WTC11 (cell line): ENCODE data around the gene MUC6.

Experiments
- E2F5 ChIP-seq: sonication (generic); formaldehyde crosslinking; IDR thresholded peaks from 2 replicates; pipeline ENCODE4 v1.8.1; 2022; ENCODE audit warnings: mild to moderate bottlenecking, moderate library complexity, missing genetic modification reagents
- ESRRA ChIP-seq: sonication (generic); formaldehyde crosslinking; IDR thresholded peaks from 2 replicates; pipeline ENCODE4 v1.8.1; 2022; ENCODE audit warnings: mild to moderate bottlenecking, missing genetic modification reagents, borderline replicate concordance
- JUN ChIP-seq: sonication (generic); formaldehyde crosslinking; IDR thresholded peaks from 2 replicates; pipeline ENCODE4 v1.8.0; 2023; ENCODE audit warnings: mild to moderate bottlenecking, missing genetic modification reagents
- MXD4 ChIP-seq: fragments of 250-450 bp; sonication (Bioruptor Pico); IDR thresholded peaks from 2 replicates; pipeline ENCODE4 v1.8.0; 2021; ENCODE audit warnings: mild to moderate bottlenecking, moderate library complexity, borderline replicate concordance
- NFE2L1 ChIP-seq: sonication (generic); formaldehyde crosslinking; IDR thresholded peaks from 2 replicates; pipeline ENCODE4 v1.8.1; 2023; ENCODE audit warnings: missing genetic modification reagents
- PREB ChIP-seq: sonication (generic); formaldehyde crosslinking; IDR thresholded peaks from 2 replicates; pipeline ENCODE4 v1.8.1; 2022; ENCODE audit warnings: mild to moderate bottlenecking, missing genetic modification reagents, moderate library complexity, borderline replicate concordance
- SMAD3 ChIP-seq: sonication (generic); formaldehyde crosslinking; IDR thresholded peaks from 2 replicates; pipeline ENCODE4 v1.8.0; 2022; ENCODE audit warnings: missing genetic modification reagents, mild to moderate bottlenecking, borderline replicate concordance
- SP1 ChIP-seq: sonication (generic); formaldehyde crosslinking; conservative IDR thresholded peaks from 2 replicates; pipeline ENCODE4 v1.8.1; 2022; ENCODE audit warnings: missing genetic modification reagents
- TF ChIP-seq, protein P1 (sequence below): fragments of 200-600 bp; IDR thresholded peaks from 2 replicates; pipeline ENCODE4 v1.8.0; 2022; ENCODE audit warnings: antibody characterized with exemption

- TF ChIP-seq NFE2L1 (CRISPR knock-in tag) (no peak), SMAD3 (CRISPR knock-in tag) (no peak), MXD4 (CRISPR knock-in tag) (no peak), E2F5 (CRISPR knock-in tag) (no peak), JUN (no peak), ESRRA (CRISPR knock-in tag) (no peak), PREB (CRISPR knock-in tag) (no peak), SP1 (CRISPR knock-in tag) (no peak)
- TF ChIP-seq, protein P1, sequence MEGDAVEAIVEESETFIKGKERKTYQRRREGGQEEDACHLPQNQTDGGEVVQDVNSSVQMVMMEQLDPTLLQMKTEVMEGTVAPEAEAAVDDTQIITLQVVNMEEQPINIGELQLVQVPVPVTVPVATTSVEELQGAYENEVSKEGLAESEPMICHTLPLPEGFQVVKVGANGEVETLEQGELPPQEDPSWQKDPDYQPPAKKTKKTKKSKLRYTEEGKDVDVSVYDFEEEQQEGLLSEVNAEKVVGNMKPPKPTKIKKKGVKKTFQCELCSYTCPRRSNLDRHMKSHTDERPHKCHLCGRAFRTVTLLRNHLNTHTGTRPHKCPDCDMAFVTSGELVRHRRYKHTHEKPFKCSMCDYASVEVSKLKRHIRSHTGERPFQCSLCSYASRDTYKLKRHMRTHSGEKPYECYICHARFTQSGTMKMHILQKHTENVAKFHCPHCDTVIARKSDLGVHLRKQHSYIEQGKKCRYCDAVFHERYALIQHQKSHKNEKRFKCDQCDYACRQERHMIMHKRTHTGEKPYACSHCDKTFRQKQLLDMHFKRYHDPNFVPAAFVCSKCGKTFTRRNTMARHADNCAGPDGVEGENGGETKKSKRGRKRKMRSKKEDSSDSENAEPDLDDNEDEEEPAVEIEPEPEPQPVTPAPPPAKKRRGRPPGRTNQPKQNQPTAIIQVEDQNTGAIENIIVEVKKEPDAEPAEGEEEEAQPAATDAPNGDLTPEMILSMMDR = no peak
These were observed 22.2 kb downstream of the MUC6 start for GRCh38 chr11:1014276-1014675.
